Aorta (tissue), 5 donors: ENCODE results near the gene POMT1. TPM values are rescaled to one million over a fixed set of nuclear protein-coding genes. Genes with fewer than 3 reads are reported as not detected.
A peak's percentile ranks its signal among the peaks of the same experiment; 100 is the strongest.

Source experiments
- ATAC-seq: fragments of 200-7000 bp; cut with Tn5 transposase; one replicate; pipeline ENCODE4 v1.9.1; 2022; ENCODE audit warnings: moderate library complexity; ENCODE audit not compliant: low FRiP score
- DNase-seq, 2 donors: peaks; one replicate each; pipeline ENCODE4 v3.0.0-alpha.2; 2020
- H3K27ac ChIP-seq, 2 donors: one replicate each; pipeline ENCODE4 v1.5.1; 2013; ENCODE audit warnings: low read length in 2 of 2, mild to moderate bottlenecking in 2 of 2, moderate library complexity in 2 of 2, control low read depth in 1 of 2, inconsistent platforms in 1 of 2, low read depth in 1 of 2
- H3K27me3 ChIP-seq, 2 donors: one replicate each; pipeline ENCODE4 v1.6.1; 2013; ENCODE audit warnings: control low read depth in 1 of 2, low read length in 1 of 2, mild to moderate bottlenecking in 1 of 2, moderate library complexity in 1 of 2; ENCODE audit not compliant: insufficient read depth in 2 of 2, control insufficient read depth in 1 of 2
- H3K36me3 ChIP-seq, 2 donors: one replicate each; pipeline ENCODE4 v1.6.1; 2013; ENCODE audit warnings: control low read depth in 1 of 2, low read length in 1 of 2, mild to moderate bottlenecking in 1 of 2; ENCODE audit not compliant: insufficient read depth in 2 of 2, control insufficient read depth in 1 of 2
- H3K4me1 ChIP-seq, 2 donors: one replicate each; pipeline ENCODE4 v1.6.1; 2013; ENCODE audit warnings: low read length in 2 of 2, control low read depth in 1 of 2, mild to moderate bottlenecking in 1 of 2, moderate library complexity in 1 of 2; ENCODE audit not compliant: insufficient read depth in 2 of 2, control insufficient read depth in 1 of 2
- H3K4me3 ChIP-seq, 2 donors: one replicate each; pipeline ENCODE4 v1.5.1; 2013; ENCODE audit warnings: low read length in 2 of 2, control low read depth in 1 of 2, mild to moderate bottlenecking in 1 of 2
- H3K9me3 ChIP-seq: one replicate; pipeline ENCODE4 v1.6.1; 2013; ENCODE audit warnings: mild to moderate bottlenecking, low read length; ENCODE audit not compliant: control insufficient read depth
- WGBS, 2 donors: extraction: QIAGEN DNeasy Blood & Tissue Kit; methylation state at CpG; one replicate each; pipeline ENCODE4 v1.1.7; 2013; 5-methylcytosine and 5-hydroxymethylcytosine counted together
- intact Hi-C, 2 donors: fragments of 100-400 bp; cut with DNase I; formaldehyde crosslinking; loops; one replicate each; pipeline versions ENCODE4 v1.14.2 to v1.15.0; 2022
- polyA plus RNA-seq, 2 donors: library from polyadenylated mRNA; stranded (reverse); fragments of 200-250 nt; gene quantifications; one replicate each; pipeline ENCODE4 v1.2.3, GENCODE V29; 2013
- total RNA-seq, 2 donors: library from RNA; stranded (reverse); fragmentation: NEBNext Ultra II Directional; extraction: Animal tissue kit (Norgen Biotek cat#: 25700); gene quantifications; one replicate each; pipeline ENCODE4 v1.2.1, GENCODE V29; 2021
- donor health status: healthy with polysubstance abuse.
- donor health status: Bipolar disorder and iron deficiency.
- donor health status: DM: no; HTN: no; CAD: no.
- donor health status: DM: no; HTN: no; CAD: no.
- donor health status: DM: yes; HTN: yes; CAD: no.

Gene POMT1
- total and polyA plus RNA-seq, 4 donors = 10.0 to 97.0 (median 27.5) TPM

DNA sequence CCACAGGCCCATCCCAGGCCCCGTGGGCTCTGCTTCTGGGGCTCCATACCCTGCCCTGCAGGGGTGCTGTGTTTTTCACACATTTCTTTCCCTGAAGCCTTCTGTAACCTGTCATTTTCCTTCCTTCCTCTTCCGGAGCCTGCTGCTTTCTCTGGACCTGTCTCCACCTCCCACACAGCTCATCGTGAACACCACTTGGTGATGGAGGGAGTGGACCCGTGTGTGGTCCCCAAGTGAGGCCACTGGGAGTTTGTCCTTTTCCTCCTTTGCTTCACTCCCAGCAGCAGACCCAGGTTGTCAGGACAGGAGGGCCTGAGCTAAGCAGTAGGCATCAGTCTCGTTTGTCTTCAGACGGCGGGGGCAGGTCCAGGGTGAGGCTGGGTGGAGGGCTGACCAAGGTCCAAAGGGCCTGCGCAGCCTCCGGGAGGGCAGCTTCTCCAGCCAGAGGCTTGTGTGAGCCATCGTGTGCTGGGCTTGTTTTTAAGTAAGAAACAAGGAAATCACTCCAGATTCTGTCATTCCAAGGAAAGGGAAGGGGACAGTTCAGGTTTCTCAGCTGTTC, 5.8 kb upstream of the POMT1 start:
- WGBS, 2 donors = 71 to 75% methylated on average over 10 of the region's 10 CpGs

DNA sequence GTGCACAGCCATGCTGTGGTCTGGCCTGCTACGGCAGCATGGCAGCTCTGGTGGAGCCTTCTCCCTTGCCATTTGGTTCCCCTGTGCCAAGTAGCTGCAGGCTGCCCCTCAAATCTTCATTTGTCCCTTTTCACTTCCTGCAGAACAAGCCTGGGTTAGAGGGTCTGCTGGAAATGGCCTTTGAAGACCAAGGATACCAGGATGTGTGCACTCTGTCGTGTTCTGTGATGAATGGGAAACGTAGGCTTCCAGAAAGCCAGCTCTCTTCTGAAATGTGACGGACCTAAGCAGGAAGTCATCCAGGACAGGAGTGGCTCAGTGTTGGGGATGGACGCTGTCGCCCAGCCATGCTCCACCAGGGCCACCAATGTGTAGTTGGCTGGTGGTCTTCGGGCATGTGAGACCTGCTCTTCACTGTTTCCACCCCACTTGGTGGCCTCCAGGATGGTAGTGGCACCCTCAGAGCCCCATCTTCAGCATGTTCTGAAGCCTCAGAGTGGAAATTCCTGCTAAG, 3.4 kb upstream of the POMT1 start:
- ATAC-seq (no peak), DNase-seq (no peak)
- no peaks in the 10 kb centered on the region for H3K4me1 ChIP-seq
- H3K27me3 ChIP-seq = no peaks in the 10 kb centered on the region
- H3K9me3 ChIP-seq = no peaks in the 10 kb centered on the region
- no peak overlapping the region for H3K27ac ChIP-seq
- WGBS, 2 donors = 64 to 77% methylated on average over 7 of the region's 7 CpGs
- H3K4me3 ChIP-seq = no peak overlapping the region
- H3K36me3 ChIP-seq = peaks cover 0 to 5% of the 10 kb centered on the region in 2 donors
- intact Hi-C loops = no loop called here

More for the DNA sequence above, 5.8 kb upstream of the POMT1 start:
- Histone ChIP-seq H3K36me3 (peaks cover 0 to 5% of the 10 kb centered on the region in 2 donors), H3K27me3 (no peaks in the 10 kb centered on the region), H3K27ac (no peak overlapping the region), H3K9me3 (no peaks in the 10 kb centered on the region), H3K4me3 (no peak overlapping the region), H3K4me1 (no peaks in the 10 kb centered on the region)
- ATAC-seq (no peak), DNase-seq (no peak)
- intact Hi-C loops = no loop called here

DNA sequence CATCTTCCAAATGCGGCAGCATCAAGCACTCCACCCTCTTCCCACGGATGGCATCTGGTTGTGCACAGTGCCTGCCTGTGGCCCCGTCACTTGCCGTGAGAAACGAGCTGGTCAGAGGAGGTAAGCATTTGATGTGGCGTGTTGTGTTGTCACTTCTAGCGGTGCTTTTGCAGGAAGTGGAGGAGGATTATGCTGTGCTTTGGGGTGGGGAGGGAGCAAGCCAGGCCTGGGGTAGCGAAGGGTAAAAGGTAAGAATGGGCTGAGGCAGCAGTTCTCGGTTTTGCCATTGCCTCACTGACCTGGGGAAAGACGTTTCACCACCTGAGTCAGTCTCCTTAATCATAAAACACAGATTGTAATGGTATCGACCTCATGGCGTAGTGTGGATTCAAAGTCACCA, 2.3 kb upstream of the POMT1 start:
- DNase-seq (no peak), ATAC-seq (no peak)
- Histone ChIP-seq H3K4me3 (no peak overlapping the region), H3K36me3 (peaks cover 0 to 5% of the 10 kb centered on the region in 2 donors), H3K27me3 (no peaks in the 10 kb centered on the region), H3K27ac (no peak overlapping the region), H3K4me1 (no peaks in the 10 kb centered on the region), H3K9me3 (no peaks in the 10 kb centered on the region)
- intact Hi-C loops = loop anchor here in 1 of 2 donors (10.0 kb wide), 1 partner anchor 244 kb away; the partner anchor contains the start of gene RAPGEF1
- 71 to 74% methylated on average over 12 of the region's 12 CpGs for WGBS, 2 donors

DNA sequence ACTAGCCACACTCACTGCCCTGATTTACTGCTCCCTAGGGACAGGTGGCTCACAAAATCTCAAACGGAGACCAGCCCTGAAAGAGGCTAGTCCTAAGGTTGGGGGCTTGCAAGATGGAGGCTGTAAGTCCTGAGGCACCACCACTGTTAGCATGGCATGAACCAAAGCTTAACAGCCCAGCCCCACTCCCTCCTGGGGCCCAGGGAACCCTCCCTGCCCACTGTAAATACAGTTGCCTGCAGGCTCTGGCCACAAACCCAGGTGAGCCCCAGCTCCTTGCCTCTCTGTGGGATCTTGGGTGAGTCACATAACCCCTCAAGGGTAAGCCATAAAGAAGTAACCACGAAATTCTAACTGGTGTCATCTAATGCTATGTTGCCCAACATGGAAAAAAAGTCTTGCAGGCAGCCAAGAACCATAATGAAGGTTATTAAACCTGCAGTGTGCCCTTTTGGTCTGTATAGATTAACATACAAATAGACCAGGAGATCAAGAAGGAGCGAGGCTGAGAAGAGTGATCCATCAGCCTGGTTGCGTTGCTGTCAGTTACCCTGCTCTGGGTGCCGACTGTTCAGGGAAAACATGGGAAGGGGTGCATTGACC, 1.7 kb upstream of the POMT1 start:
- H3K4me3 ChIP-seq = no peak overlapping the region
- intact Hi-C loops = loop anchor here in 1 of 2 donors (10.0 kb wide), 1 partner anchor 244 kb away; the partner anchor contains the start of gene RAPGEF1
- ATAC-seq (no peak), DNase-seq (no peak)
- 50 to 52% methylated on average over 5 of the region's 5 CpGs for WGBS, 2 donors
- H3K27ac ChIP-seq = no peak overlapping the region
- H3K36me3 ChIP-seq = peaks cover 0 to 4% of the 10 kb centered on the region in 2 donors
- H3K9me3 ChIP-seq = no peaks in the 10 kb centered on the region
- no peaks in the 10 kb centered on the region for H3K27me3 ChIP-seq
- no peaks in the 10 kb centered on the region for H3K4me1 ChIP-seq

DNA sequence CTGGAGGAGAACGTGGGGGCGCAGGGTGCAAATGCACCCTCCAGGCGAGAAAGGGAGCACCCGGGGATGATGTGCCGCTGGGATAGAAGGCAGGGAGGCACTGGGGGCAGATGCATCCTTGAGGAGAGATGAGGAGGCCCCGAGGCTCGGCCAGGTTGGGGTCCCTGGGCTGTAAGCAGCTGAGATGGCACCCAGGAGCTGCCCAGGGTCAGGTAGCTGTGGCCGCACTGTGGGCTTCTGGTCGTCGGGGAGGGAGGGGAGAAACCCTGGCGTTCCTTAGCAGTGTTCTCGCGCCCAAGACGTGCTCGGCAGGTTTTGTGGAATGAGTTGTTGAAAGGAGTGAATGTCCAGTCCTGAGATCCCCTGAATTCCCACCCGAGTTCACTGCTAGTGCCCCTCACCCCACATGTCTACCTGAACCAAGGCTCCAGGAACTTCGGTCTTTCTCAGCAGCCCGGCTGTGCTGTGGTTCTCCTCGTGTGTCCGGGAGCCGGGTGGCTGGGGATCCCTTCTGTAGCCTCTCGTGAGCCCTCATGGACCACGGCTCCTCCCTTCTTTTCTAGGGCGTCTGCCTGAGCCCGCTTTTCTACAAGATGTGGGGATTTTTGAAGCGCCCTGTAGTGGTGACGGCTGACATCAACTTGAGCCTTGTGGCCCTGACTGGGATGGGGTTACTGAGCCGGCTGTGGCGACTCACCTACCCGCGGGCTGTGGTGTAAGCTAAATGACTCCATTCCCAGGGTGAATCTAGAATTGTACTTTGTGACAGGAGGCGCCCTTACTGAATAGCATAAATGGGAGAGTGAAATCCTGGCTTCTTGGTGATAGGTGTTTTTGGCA, 1.1 kb downstream of the POMT1 start:
- no peaks in the 10 kb centered on the region for H3K4me1 ChIP-seq
- H3K9me3 ChIP-seq = no peaks in the 10 kb centered on the region
- peak overlapping the region; percentile 35 to 48 for H3K4me3 ChIP-seq
- intact Hi-C loops = loop anchor here in 1 of 2 donors (10.0 kb wide), 1 partner anchor 241 kb away; the partner anchor contains the start of gene RAPGEF1
- WGBS, 2 donors = 11 to 15% methylated on average over 32 of the region's 32 CpGs
- H3K27me3 ChIP-seq = no peaks in the 10 kb centered on the region
- DNase-seq (no peak), ATAC-seq (no peak)
- H3K36me3 ChIP-seq = no peaks in the 10 kb centered on the region
- no peak overlapping the region for H3K27ac ChIP-seq

DNA sequence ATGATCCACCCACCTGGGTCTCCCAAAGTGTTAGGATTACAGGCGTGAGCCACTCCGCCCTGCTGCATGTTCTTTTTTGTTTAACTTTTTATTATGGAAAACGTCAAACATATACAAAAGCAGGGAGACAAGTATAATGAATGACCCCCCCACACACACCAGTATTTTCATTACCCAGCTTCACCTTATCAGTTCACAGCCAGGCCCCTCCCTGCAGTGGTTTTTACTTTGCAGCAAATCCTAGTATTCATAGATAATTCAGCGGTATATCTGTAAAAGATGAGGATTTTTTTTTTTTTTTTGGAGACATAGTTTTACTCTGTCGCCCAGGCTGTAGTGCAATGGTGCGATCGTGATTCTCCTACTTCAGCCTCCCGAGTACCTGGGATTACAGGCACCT, 2.3 kb downstream of the POMT1 start:
- Histone ChIP-seq H3K27me3 (no peaks in the 10 kb centered on the region), H3K27ac (no peak overlapping the region), H3K36me3 (peaks cover 0 to 5% of the 10 kb centered on the region in 2 donors), H3K4me3 (no peak overlapping the region), H3K4me1 (no peaks in the 10 kb centered on the region), H3K9me3 (no peaks in the 10 kb centered on the region)
- DNase-seq = no peak
- intact Hi-C loops = loop anchor here in 1 of 2 donors (10.0 kb wide), 1 partner anchor 240 kb away; the partner anchor contains the start of gene RAPGEF1
- no peak for ATAC-seq
- WGBS, 2 donors = 90 to 92% methylated on average over 8 of the region's 8 CpGs

DNA sequence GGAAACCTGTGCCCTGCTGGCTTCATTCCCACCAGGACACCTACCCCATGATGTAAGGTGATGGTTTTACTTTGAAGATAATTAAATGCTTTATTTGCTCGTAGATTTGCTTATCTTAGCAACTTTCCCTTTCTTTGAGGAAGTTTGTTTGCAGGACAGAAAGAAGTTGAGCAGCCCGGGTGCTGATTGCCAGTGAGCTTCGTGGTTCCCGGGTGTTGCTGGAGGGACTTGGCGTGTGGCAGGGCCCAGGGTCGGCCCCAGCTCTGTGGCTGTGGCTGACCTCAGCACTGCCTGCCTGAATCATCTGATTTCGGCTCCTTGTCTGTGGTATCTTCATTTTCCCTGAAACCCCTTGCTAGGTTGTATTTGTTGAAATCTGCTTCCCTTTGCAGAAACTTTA, 8.7 kb downstream of the POMT1 start:
- intact Hi-C loops = no loop called here
- Histone ChIP-seq H3K4me3 (no peak overlapping the region), H3K27ac (no peak overlapping the region)

DNA sequence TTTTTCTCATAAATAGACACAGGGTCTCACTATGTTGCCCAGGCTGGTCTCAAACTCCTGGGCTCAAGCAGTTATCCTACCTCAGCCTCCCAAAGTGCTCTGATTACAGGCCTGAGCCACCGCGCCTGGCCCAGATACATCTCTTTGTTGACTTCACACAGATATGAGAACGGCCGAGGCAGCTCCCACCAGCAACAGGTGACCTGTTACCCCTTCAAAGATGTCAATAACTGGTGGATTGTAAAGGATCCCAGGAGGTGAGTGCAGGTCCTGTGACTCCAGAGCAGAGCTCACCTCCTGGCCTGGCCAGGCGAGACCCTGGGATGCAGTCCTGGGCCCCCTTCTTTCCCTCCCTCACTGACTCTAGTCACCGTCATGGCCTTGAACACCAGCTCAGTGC, 9.2 kb downstream of the POMT1 start:
- ATAC-seq (no peak), DNase-seq (no peak)
- Histone ChIP-seq H3K27me3 (no peaks in the 10 kb centered on the region), H3K4me3 (no peak overlapping the region), H3K36me3 (peaks cover 0 to 13% of the 10 kb centered on the region in 2 donors), H3K4me1 (no peaks in the 10 kb centered on the region), H3K9me3 (no peaks in the 10 kb centered on the region), H3K27ac (no peak overlapping the region)
- intact Hi-C loops = no loop called here
- 91 to 95% methylated on average over 6 of the region's 6 CpGs for WGBS, 2 donors

More for the DNA sequence above, 8.7 kb downstream of the POMT1 start:
- DNase-seq (no peak), ATAC-seq (no peak)
- WGBS, 2 donors = 79 to 80% methylated on average over 7 of the region's 7 CpGs
- H3K9me3 ChIP-seq = no peaks in the 10 kb centered on the region
- no peaks in the 10 kb centered on the region for H3K4me1 ChIP-seq
- peaks cover 0 to 13% of the 10 kb centered on the region in 2 donors for H3K36me3 ChIP-seq
- no peaks in the 10 kb centered on the region for H3K27me3 ChIP-seq
